GM12892 (cell line): ENCODE data around the gene GARNL3.

Experiments
- POLR2A ChIP-seq: IDR thresholded peaks from 2 replicates; pipeline ENCODE4 v1.6.1; 2011; ENCODE audit warnings: low read depth, low read length, control low read depth
- POLR2AphosphoS5 ChIP-seq: IDR thresholded peaks from 2 replicates; pipeline ENCODE4 v1.6.1; 2011; ENCODE audit warnings: low read depth, low read length, control low read depth
- TAF1 ChIP-seq: IDR thresholded peaks from 2 replicates; pipeline ENCODE4 v1.6.1; 2011; ENCODE audit warnings: low read depth, mild to moderate bottlenecking, control low read depth, low read length, borderline replicate concordance

- TF ChIP-seq POLR2A (no peak), POLR2AphosphoS5 (no peak), TAF1 (no peak)
Measured at GRCh38 chr9:127334725-127335124, 70.2 kb downstream of the GARNL3 start.
